Urothelium cell line (cell line): ENCODE data around the gene PELI1.
A peak's percentile ranks its signal among the peaks of the same experiment; 100 is the strongest.

ENCODE experiments used
- DNase-seq: peaks from one replicate; pipeline ENCODE4 v3.0.0; 2011; ENCODE audit warnings: low spot score, mixed read lengths
- FAIRE-seq: peaks from 2 replicates; lab custom pipeline; 2011; peaks lifted over from hg19 to GRCh38; lab: Jason Lieb, UNC

Gene PELI1

GRCh38 chr2:64144057-64145013 lies at the start of gene PELI1:
PELI1 (minus strand) TSS chr2:64144420; CDS start chr2:64108310, 36,110 bp downstream.
- peak; percentile 96 for FAIRE-seq
- DNase-seq, result peak; percentile 99

GRCh38 chr2:64193491-64193890 lies 49.3 kb upstream of the PELI1 start:
- DNase-seq (no peak), FAIRE-seq (no peak)

GRCh38 chr2:64192664-64193105 lies 48.5 kb upstream of the PELI1 start:
- FAIRE-seq (no peak), DNase-seq (no peak)

- no peak for FAIRE-seq
- DNase-seq, result no peak
These were observed 47.9 kb upstream of the PELI1 start for GRCh38 chr2:64192125-64192479.

- DNase-seq, result no peak
- no peak for FAIRE-seq
These were observed 45.4 kb upstream of the PELI1 start for GRCh38 chr2:64189586-64189985.

GRCh38 chr2:64189167-64189566 lies 44.9 kb upstream of the PELI1 start:
- DNase-seq, result no peak
- FAIRE-seq, result no peak

- FAIRE-seq (no peak), DNase-seq (no peak)
These were observed 42.7 kb upstream of the PELI1 start for GRCh38 chr2:64186699-64187605.

GRCh38 chr2:64179582-64180321 lies 35.5 kb upstream of the PELI1 start:
- no peak for FAIRE-seq
- DNase-seq, result no peak

- FAIRE-seq (no peak), DNase-seq (no peak)
These were observed 33.1 kb upstream of the PELI1 start for GRCh38 chr2:64177315-64177714.

GRCh38 chr2:64175419-64176197 lies 31.4 kb upstream of the PELI1 start:
- DNase-seq (no peak), FAIRE-seq (no peak)

- no peak for DNase-seq
- no peak for FAIRE-seq
These were observed 29.2 kb upstream of the PELI1 start for GRCh38 chr2:64173156-64174135.

GRCh38 chr2:64168756-64169155 lies 24.5 kb upstream of the PELI1 start:
- DNase-seq (no peak), FAIRE-seq (no peak)

- no peak for DNase-seq
- no peak for FAIRE-seq
These were observed 24.0 kb upstream of the PELI1 start for GRCh38 chr2:64168201-64168600.

GRCh38 chr2:64166637-64167420 lies 22.6 kb upstream of the PELI1 start:
- FAIRE-seq (no peak), DNase-seq (no peak)

GRCh38 chr2:64166212-64166611 lies 22.0 kb upstream of the PELI1 start:
- no peak for DNase-seq
- no peak for FAIRE-seq

GRCh38 chr2:64165706-64166105 lies 21.5 kb upstream of the PELI1 start:
- DNase-seq (peak; percentile 22), FAIRE-seq (no peak)

GRCh38 chr2:64164629-64165028 lies 20.4 kb upstream of the PELI1 start:
- DNase-seq, result no peak
- FAIRE-seq, result no peak

GRCh38 chr2:64162516-64162915 lies 18.3 kb upstream of the PELI1 start:
- no peak for FAIRE-seq
- DNase-seq, result no peak
